ENCODE measurements around the gene UBE2J1. TPM values are rescaled to one million over a fixed set of nuclear protein-coding genes. Genes with fewer than 3 reads are reported as not detected.
A peak's percentile ranks its signal among the peaks of the same experiment; 100 is the strongest.

The UBE2J1 gene
- total and polyA plus RNA-seq, 10 of the 15 experiments (the other 5 are each of a cell fraction or from before 2014, with no cell fraction given): 48.7 to 131 (median 90.0) TPM

GRCh38 chr6:89375427-89376267 lies 23.1 kb upstream of the UBE2J1 start (continued):
- TF ChIP-seq TCF3 (IDR thresholded peaks at IDR 0.05; ENCODE audit: borderline replicate concordance, insufficient read depth, low read depth, low read length) (peak; percentile 78; the same call in 1 of the 2 replicates), HDGF (IDR thresholded peaks at IDR 0.05) (no peak), MTA2 (IDR thresholded peaks at IDR 0.05; ENCODE audit: low read depth) (peak; percentile 91), MYC (IDR thresholded peaks at IDR 0.05; ENCODE audit: insufficient read depth, insufficient read length, insufficient replicate concordance, low read length, severe bottlenecking) (no peak), RUNX3 (IDR thresholded peaks at IDR 0.05; ENCODE audit: low read length) (peak; percentile 95), KLF5 (IDR thresholded peaks at IDR 0.05; ENCODE audit: partially characterized antibody) (no peak), STAT3 (IDR thresholded peaks at IDR 0.05; ENCODE audit: low read depth, low read length) (no peak), FOS (IDR thresholded peaks at IDR 0.05; ENCODE audit: borderline replicate concordance, extremely low read depth, insufficient read length) (no peak), NFYA (IDR thresholded peaks at IDR 0.05; ENCODE audit: borderline replicate concordance, low read depth, low read length) (no peak), ASH2L (IDR thresholded peaks at IDR 0.05; ENCODE audit: borderline replicate concordance, low read depth) (no peak), CBX3 (IDR thresholded peaks at IDR 0.05; ENCODE audit: borderline replicate concordance, low read depth) (no peak), NR2C1 (IDR thresholded peaks at IDR 0.05) (no peak), SRF (IDR thresholded peaks at IDR 0.05; ENCODE audit: low read depth in 2 of 2, low read length in 2 of 2) (no peak), EED (IDR thresholded peaks at IDR 0.05; ENCODE audit: low read depth) (peak; percentile 59; the same call in 1 of the 2 replicates), CEBPB (IDR thresholded peaks at IDR 0.05; ENCODE audit: borderline replicate concordance in 1 of 2, low read depth in 2 of 2, low read length in 2 of 2) (peak in 1 of 2 experiments; percentile 44; a peak in 1 of 4 replicates), ZBTB4 (CRISPR knock-in tag; IDR thresholded peaks at IDR 0.05) (no peak), CREM (IDR thresholded peaks at IDR 0.05; ENCODE audit: low read depth) (no peak), KAT2A (conservative IDR thresholded peaks at IDR 0.05; ENCODE audit: control insufficient read depth, low read depth, low read length) (no peak), MYB (IDR thresholded peaks at IDR 0.05; ENCODE audit: borderline replicate concordance, low read depth, low read length) (no peak), RELA (IDR thresholded peaks at IDR 0.05; ENCODE audit: borderline replicate concordance, partially characterized antibody) (peak; percentile 33), IKZF1 (conservative IDR thresholded peaks at IDR 0.05) (0 out of 2 replicates have a peak, but pooled peaks have one; percentile 53), ZNF274 (IDR thresholded peaks at IDR 0.05; ENCODE audit: insufficient read depth, insufficient read length) (no peak), HSF1 (IDR thresholded peaks at IDR 0.05; ENCODE audit: low read depth, low read length) (no peak), BRCA1 (IDR thresholded peaks at IDR 0.05; ENCODE audit: low read depth, low read length) (no peak), SIX5 (IDR thresholded peaks at IDR 0.05; ENCODE audit: low read depth, low read length, severe bottlenecking) (no peak), GATAD2B (conservative IDR thresholded peaks at IDR 0.05; ENCODE audit: low read depth) (no peak), TAF1 (IDR thresholded peaks at IDR 0.05; ENCODE audit: borderline replicate concordance, low read depth, low read length) (no peak), GABPA (IDR thresholded peaks at IDR 0.05; ENCODE audit: low read depth) (no peak)
